Measurements from ENCODE around the gene ATP13A3. TPM values are rescaled to one million over a fixed set of nuclear protein-coding genes. Genes with fewer than 3 reads are reported as not detected.
A peak's percentile ranks its signal among the peaks of the same experiment; 100 is the strongest.

ATP13A3 gene
- total and polyA plus RNA-seq, 9 of the 15 experiments (the other 6 are each of a cell fraction or from before 2014, with no cell fraction given), result 16.6 to 135 (median 86.6) TPM

- no peak for TF ChIP-seq THAP12 (CRISPR knock-in tag; IDR thresholded peaks at IDR 0.05)
- TF ChIP-seq CHD4 (IDR thresholded peaks at IDR 0.05; ENCODE audit: insufficient read depth, insufficient replicate concordance, low read depth, low read length, poor library complexity, severe bottlenecking), result no peak
- TF ChIP-seq BRD4 (IDR thresholded peaks at IDR 0.05), result no peak
- TF ChIP-seq EWSR1 (IDR thresholded peaks at IDR 0.05; ENCODE audit: borderline replicate concordance, low read depth, partially characterized antibody), result no peak
- no peak for TF ChIP-seq BCL6 (CRISPR knock-in tag; IDR thresholded peaks at IDR 0.05)
- peak; percentile 9; the same call in 1 of the 2 replicates for TF ChIP-seq L3MBTL2 (IDR thresholded peaks at IDR 0.05)
- TF ChIP-seq, protein P1, sequence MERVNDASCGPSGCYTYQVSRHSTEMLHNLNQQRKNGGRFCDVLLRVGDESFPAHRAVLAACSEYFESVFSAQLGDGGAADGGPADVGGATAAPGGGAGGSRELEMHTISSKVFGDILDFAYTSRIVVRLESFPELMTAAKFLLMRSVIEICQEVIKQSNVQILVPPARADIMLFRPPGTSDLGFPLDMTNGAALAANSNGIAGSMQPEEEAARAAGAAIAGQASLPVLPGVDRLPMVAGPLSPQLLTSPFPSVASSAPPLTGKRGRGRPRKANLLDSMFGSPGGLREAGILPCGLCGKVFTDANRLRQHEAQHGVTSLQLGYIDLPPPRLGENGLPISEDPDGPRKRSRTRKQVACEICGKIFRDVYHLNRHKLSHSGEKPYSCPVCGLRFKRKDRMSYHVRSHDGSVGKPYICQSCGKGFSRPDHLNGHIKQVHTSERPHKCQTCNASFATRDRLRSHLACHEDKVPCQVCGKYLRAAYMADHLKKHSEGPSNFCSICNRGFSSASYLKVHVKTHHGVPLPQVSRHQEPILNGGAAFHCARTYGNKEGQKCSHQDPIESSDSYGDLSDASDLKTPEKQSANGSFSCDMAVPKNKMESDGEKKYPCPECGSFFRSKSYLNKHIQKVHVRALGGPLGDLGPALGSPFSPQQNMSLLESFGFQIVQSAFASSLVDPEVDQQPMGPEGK (CRISPR knock-in tag; IDR thresholded peaks at IDR 0.05; ENCODE audit: borderline replicate concordance), result no peak
- TF ChIP-seq TARDBP (IDR thresholded peaks at IDR 0.05), result no peak
- TF ChIP-seq ZBTB8A (IDR thresholded peaks at IDR 0.05; ENCODE audit: partially characterized antibody), result no peak
- TF ChIP-seq SMARCB1 (IDR thresholded peaks at IDR 0.05; ENCODE audit: insufficient read length, low read depth), result no peak
- TF ChIP-seq SIN3A (IDR thresholded peaks at IDR 0.05; ENCODE audit: borderline replicate concordance in 2 of 2, control insufficient read depth in 1 of 2, low read depth in 2 of 2, low read length in 2 of 2), result no peak
- no peak for TF ChIP-seq MEIS2 (IDR thresholded peaks at IDR 0.05; ENCODE audit: partially characterized antibody)
- no peak for TF ChIP-seq BRCA1 (IDR thresholded peaks at IDR 0.05)
- TF ChIP-seq BRCA1 (CRISPR knock-in tag; IDR thresholded peaks at IDR 0.05), result no peak
- TF ChIP-seq DPF2 (IDR thresholded peaks at IDR 0.05), result peak; percentile 39; the same call in 1 of the 2 replicates
- no peak for TF ChIP-seq RB1 (IDR thresholded peaks at IDR 0.05; ENCODE audit: low read depth)
- no peak for TF ChIP-seq ZNF12 (CRISPR knock-in tag; IDR thresholded peaks at IDR 0.05)
- no peak for TF ChIP-seq PRMT5 (CRISPR knock-in tag; IDR thresholded peaks at IDR 0.05)
- TF ChIP-seq, protein P2, sequence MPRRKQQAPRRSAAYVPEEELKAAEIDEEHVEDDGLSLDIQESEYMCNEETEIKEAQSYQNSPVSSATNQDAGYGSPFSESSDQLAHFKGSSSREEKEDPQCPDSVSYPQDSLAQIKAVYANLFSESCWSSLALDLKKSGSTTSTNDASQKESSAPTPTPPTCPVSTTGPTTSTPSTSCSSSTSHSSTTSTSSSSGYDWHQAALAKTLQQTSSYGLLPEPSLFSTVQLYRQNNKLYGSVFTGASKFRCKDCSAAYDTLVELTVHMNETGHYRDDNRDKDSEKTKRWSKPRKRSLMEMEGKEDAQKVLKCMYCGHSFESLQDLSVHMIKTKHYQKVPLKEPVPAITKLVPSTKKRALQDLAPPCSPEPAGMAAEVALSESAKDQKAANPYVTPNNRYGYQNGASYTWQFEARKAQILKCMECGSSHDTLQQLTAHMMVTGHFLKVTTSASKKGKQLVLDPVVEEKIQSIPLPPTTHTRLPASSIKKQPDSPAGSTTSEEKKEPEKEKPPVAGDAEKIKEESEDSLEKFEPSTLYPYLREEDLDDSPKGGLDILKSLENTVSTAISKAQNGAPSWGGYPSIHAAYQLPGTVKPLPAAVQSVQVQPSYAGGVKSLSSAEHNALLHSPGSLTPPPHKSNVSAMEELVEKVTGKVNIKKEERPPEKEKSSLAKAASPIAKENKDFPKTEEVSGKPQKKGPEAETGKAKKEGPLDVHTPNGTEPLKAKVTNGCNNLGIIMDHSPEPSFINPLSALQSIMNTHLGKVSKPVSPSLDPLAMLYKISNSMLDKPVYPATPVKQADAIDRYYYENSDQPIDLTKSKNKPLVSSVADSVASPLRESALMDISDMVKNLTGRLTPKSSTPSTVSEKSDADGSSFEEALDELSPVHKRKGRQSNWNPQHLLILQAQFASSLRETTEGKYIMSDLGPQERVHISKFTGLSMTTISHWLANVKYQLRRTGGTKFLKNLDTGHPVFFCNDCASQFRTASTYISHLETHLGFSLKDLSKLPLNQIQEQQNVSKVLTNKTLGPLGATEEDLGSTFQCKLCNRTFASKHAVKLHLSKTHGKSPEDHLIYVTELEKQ (CRISPR knock-in tag; IDR thresholded peaks at IDR 0.05), result no peak
These were observed 90.8 kb downstream of the ATP13A3 start (continued) for GRCh38 chr3:194395778-194396538.
